H1 (cell line): ENCODE data around the gene ICE1. TPM values are rescaled to one million over a fixed set of nuclear protein-coding genes. Genes with fewer than 3 reads are reported as not detected.

Source experiments
- CTCF ChIA-PET: fragments of 300-600 bp; sonication (Branson Sonifier 250); formaldehyde crosslinking; loops from one replicate; lab custom pipeline; 2021; ENCODE audit not compliant: partially characterized antibody; lab: Charles Lee
- POLR2A ChIA-PET: fragments of 300-600 bp; sonication (Branson Sonifier 250); formaldehyde crosslinking; loops from one replicate; lab custom pipeline; 2021; ENCODE audit warnings: inconsistent platforms; ENCODE audit not compliant: partially characterized antibody; lab: Charles Lee
- DNase-seq, 2 experiments: peaks; one replicate each; pipeline versions ENCODE4 v3.0.0 to v3.0.0-alpha.2; 2010 to 2022; ENCODE audit warnings: low spot score in 2 of 2, low read depth in 1 of 2, mixed read lengths in 1 of 2
- FAIRE-seq: peaks from 2 replicates; lab custom pipeline; 2011; peaks lifted over from hg19 to GRCh38; lab: Jason Lieb, UNC
- H2AFZ ChIP-seq: 2 replicates; pipeline ENCODE4 v1.8.1; 2012; ENCODE audit warnings: low read length, inconsistent platforms
- H2AK5ac ChIP-seq: 2 replicates; pipeline ENCODE4 v1.6.1; 2013; ENCODE audit warnings: low read depth, low read length
- H2BK120ac ChIP-seq: replicated peaks from 2 replicates; pipeline ENCODE3; 2013; ENCODE audit warnings: low read depth, low read length, inconsistent platforms
- H2BK12ac ChIP-seq: 2 replicates; pipeline ENCODE4 v1.6.1; 2013; ENCODE audit warnings: low read depth, low read length
- H2BK15ac ChIP-seq: 2 replicates; pipeline ENCODE4 v1.6.1; 2013; ENCODE audit warnings: low read length
- H2BK20ac ChIP-seq: 2 replicates; pipeline ENCODE4 v1.6.1; 2013; ENCODE audit warnings: low read length
- H2BK5ac ChIP-seq: 2 replicates; pipeline ENCODE4 v1.6.1; 2013; ENCODE audit warnings: low read depth, low read length
- H3K14ac ChIP-seq: 2 replicates; pipeline ENCODE4 v1.6.1; 2013; ENCODE audit warnings: inconsistent platforms; ENCODE audit not compliant: insufficient read length
- H3K18ac ChIP-seq: 2 replicates; pipeline ENCODE4 v1.6.1; 2013; ENCODE audit warnings: low read length; ENCODE audit errors: extremely low read depth
- H3K23ac ChIP-seq: 2 replicates; pipeline ENCODE4 v1.6.1; 2013; ENCODE audit warnings: inconsistent platforms; ENCODE audit not compliant: insufficient read length
- H3K23me2 ChIP-seq: 2 replicates; pipeline ENCODE4 v1.6.1; 2013; ENCODE audit warnings: low read depth, low read length
- H3K27ac ChIP-seq: 2 replicates; pipeline ENCODE4 v1.6.1; 2011; ENCODE audit warnings: low read depth, low read length, inconsistent platforms
- H3K27me3 ChIP-seq, 4 experiments: replicated peaks in 1 of 4; 1 replicate in 1 of 4; 2 replicates in 3 of 4; pipeline versions ENCODE4 v1.6.1 to v1.8.1; 2011 to 2013; ENCODE audit warnings: low read length in 3 of 4, mild to moderate bottlenecking in 3 of 4, inconsistent platforms in 2 of 4, mixed read lengths in 2 of 4, moderate library complexity in 1 of 4; ENCODE audit not compliant: control insufficient read depth in 3 of 4, insufficient read depth in 3 of 4; ENCODE audit errors: extremely low read depth in 1 of 4
- H3K36me3 ChIP-seq, 4 experiments: 2 replicates each; pipeline versions ENCODE4 v1.6.1 to v1.8.1; 2011 to 2013; ENCODE audit warnings: mild to moderate bottlenecking in 4 of 4, low read length in 3 of 4, moderate library complexity in 2 of 4, control low read depth in 1 of 4, inconsistent platforms in 1 of 4; ENCODE audit not compliant: insufficient read depth in 4 of 4, control insufficient read depth in 2 of 4
- H3K4ac ChIP-seq: replicated peaks from 2 replicates; pipeline ENCODE3; 2013; ENCODE audit warnings: low read length, low read depth, mixed read lengths, inconsistent platforms; ENCODE audit not compliant: insufficient read length
- H3K4me1 ChIP-seq, 4 experiments: replicated peaks in 1 of 4; 1 replicate in 1 of 4; 2 replicates in 3 of 4; pipeline versions ENCODE4 v1.6.1 to v1.8.1; 2011 to 2013; ENCODE audit warnings: low read length in 3 of 4, inconsistent platforms in 2 of 4, mixed read lengths in 1 of 4; ENCODE audit not compliant: insufficient read depth in 4 of 4, control insufficient read depth in 3 of 4
- H3K4me2 ChIP-seq, 2 experiments: 2 replicates each; pipeline versions ENCODE4 v1.6.1 to v1.8.1; 2011 to 2013; ENCODE audit warnings: low read depth in 2 of 2, low read length in 2 of 2, control low read depth in 1 of 2, inconsistent platforms in 1 of 2, mild to moderate bottlenecking in 1 of 2; ENCODE audit not compliant: insufficient read depth in 1 of 2
- H3K4me3 ChIP-seq, 4 experiments: fragments of 200-600, 300-600 bp in 1 of 4; sonication (generic), shearing (Covaris generic), sonication (Bioruptor Twin) in 1 of 4; 2 replicates each; pipeline versions ENCODE4 v1.5.1 to v1.8.1; 2011 to 2016; ENCODE audit warnings: low read length in 4 of 4, low read depth in 3 of 4, control low read depth in 2 of 4, inconsistent platforms in 2 of 4, mild to moderate bottlenecking in 2 of 4, mixed read lengths in 1 of 4, moderate library complexity in 1 of 4; ENCODE audit not compliant: insufficient read depth in 2 of 4; ENCODE audit errors: extremely low read depth in 1 of 4
- H3K56ac ChIP-seq: replicated peaks from 2 replicates; pipeline ENCODE3; 2013; ENCODE audit warnings: low read depth, mild to moderate bottlenecking, mixed read lengths, low read length, inconsistent platforms; ENCODE audit not compliant: insufficient read length
- H3K79me1 ChIP-seq: 2 replicates; pipeline ENCODE4 v1.6.1; 2013; ENCODE audit warnings: low read depth, low read length, control low read depth
- H3K79me2 ChIP-seq, 2 experiments: 2 replicates each; pipeline versions ENCODE4 v1.6.1 to v1.8.1; 2012 to 2013; ENCODE audit warnings: low read length in 2 of 2, mild to moderate bottlenecking in 2 of 2, inconsistent platforms in 1 of 2; ENCODE audit not compliant: insufficient read depth in 2 of 2, control insufficient read depth in 1 of 2
- H3K9ac ChIP-seq, 4 experiments: replicated peaks in 1 of 4; 1 replicate in 1 of 4; 2 replicates in 3 of 4; pipeline versions ENCODE4 v1.6.1 to v1.8.1; 2011 to 2013; ENCODE audit warnings: low read depth in 3 of 4, low read length in 3 of 4, control low read depth in 2 of 4, mild to moderate bottlenecking in 2 of 4, moderate library complexity in 2 of 4, inconsistent platforms in 1 of 4; ENCODE audit errors: extremely low read depth in 1 of 4
- H3K9me3 ChIP-seq, 2 experiments: 2 replicates each; pipeline versions ENCODE4 v1.6.1 to v1.8.1; 2012 to 2013; ENCODE audit warnings: mild to moderate bottlenecking in 2 of 2, moderate library complexity in 2 of 2, control low read depth in 1 of 2, inconsistent platforms in 1 of 2, low read depth in 1 of 2, low read length in 1 of 2, mixed read lengths in 1 of 2; ENCODE audit not compliant: insufficient read depth in 2 of 2
- H4K20me1 ChIP-seq, 2 experiments: replicated peaks in 1 of 2; 2 replicates each; pipeline versions ENCODE3 to v1.8.1; 2011 to 2013; ENCODE audit warnings: inconsistent platforms in 2 of 2, low read length in 2 of 2, mild to moderate bottlenecking in 1 of 2; ENCODE audit not compliant: insufficient read depth in 2 of 2, control insufficient read depth in 1 of 2
- H4K5ac ChIP-seq: 2 replicates; pipeline ENCODE4 v1.6.1; 2013; ENCODE audit warnings: low read length, low read depth, mixed read lengths, inconsistent platforms; ENCODE audit not compliant: insufficient read length
- H4K8ac ChIP-seq: 2 replicates; pipeline ENCODE4 v1.8.0; 2013; ENCODE audit warnings: mild to moderate bottlenecking, moderate library complexity, low read length, inconsistent platforms; ENCODE audit not compliant: insufficient read depth; ENCODE audit errors: extremely low read depth
- H4K91ac ChIP-seq: replicated peaks from 2 replicates; pipeline ENCODE3; 2013; ENCODE audit warnings: low read length, mixed read lengths, inconsistent platforms; ENCODE audit not compliant: insufficient read length
- CTCF ChIP-seq, 3 experiments: IDR thresholded peaks; 1 replicate in 2 of 3; 2 replicates in 1 of 3; pipeline versions ENCODE4 v1.5.1 to v1.6.1; 2011; ENCODE audit warnings: low read length in 3 of 3, mild to moderate bottlenecking in 3 of 3, inconsistent platforms in 2 of 3, low read depth in 1 of 3, moderate library complexity in 1 of 3; ENCODE audit not compliant: insufficient read depth in 1 of 3; ENCODE audit errors: control extremely low read depth in 1 of 3
- MAX ChIP-seq: IDR thresholded peaks from 2 replicates; pipeline ENCODE4 v1.6.1; 2012; ENCODE audit warnings: inconsistent platforms
- SIX5 ChIP-seq: IDR thresholded peaks from 2 replicates; pipeline ENCODE4 v1.6.1; 2011; ENCODE audit warnings: mild to moderate bottlenecking, low read depth, low read length
- WGBS, 2 experiments: shearing (Covaris generic) in 1 of 2; methylation state at CpG; one replicate each; pipeline versions ENCODE4 v1.1.6 to v1.1.7; 2013 to 2015; ENCODE audit warnings: low lambda C conversion rate in 2 of 2, mixed read lengths in 2 of 2, inconsistent platforms in 1 of 2, low coverage in 1 of 2, missing lambda C conversion rate in 1 of 2; ENCODE audit not compliant: insufficient replicate concordance in 2 of 2, insufficient coverage in 1 of 2, insufficient read length in 1 of 2; ENCODE audit errors: extremely low coverage in 1 of 2, missing lambda C conversion rate in 1 of 2; 5-methylcytosine and 5-hydroxymethylcytosine counted together
- polyA plus RNA-seq, 7 experiments: library from polyadenylated mRNA; depleted of rRNA in 3 of 7; stranded (reverse) in 5 of 7; unstranded in 2 of 7; fragments of >200 nt in 5 of 7; fragments of 200-250 nt in 2 of 7; gene quantifications; 1 replicate in 5 of 7; 2 replicates in 1 of 7; 4 replicates in 1 of 7; pipeline versions ENCODE4 v1.2.1 to v1.2.3, GENCODE V29; 2011 to 2013; ENCODE audit warnings: missing spikeins in 2 of 7, mixed read lengths in 2 of 7
- total RNA-seq: library from RNA; stranded (reverse); fragmentation: NEBNext Ultra II Directional; extraction: Animal tissue kit (Norgen Biotek cat#: 25700); gene quantifications from 2 replicates; pipeline ENCODE4 v1.2.1, GENCODE V29; 2021

Gene ICE1
- total and polyA plus RNA-seq, 2 of the 8 experiments (the other 6 are each of a cell fraction or from before 2014, with no cell fraction given): 11.8 to 53.9 TPM

- H3K79me1 ChIP-seq: peaks cover 7% of the 10 kb centered on the region; the same call in 1 of the 2 replicates
- peaks cover 9 to 10% of the 10 kb centered on the region in 2 experiments for H4K20me1 ChIP-seq
- TF ChIP-seq MAX (no peak), SIX5 (no peak), CTCF (IDR thresholded peaks at IDR 0.05; ENCODE audit: control extremely low read depth in 1 of 3, insufficient read depth in 1 of 3, low read depth in 1 of 3, low read length in 3 of 3) (no peak)
- no peak overlapping the region for H3K4me3 ChIP-seq
- no peak overlapping the region for H2BK12ac ChIP-seq
- ChIA-PET POLR2A (interaction anchor here (2.0 kb wide), 1 partner anchor 280 kb away, joined by 7 read pairs; the partner anchor contains the start of gene ADAMTS16), CTCF (interaction anchor here (0.5 to 7.2 kb wide), 17 partner anchors 12 to 553 kb away, joined by 3 to 119 read pairs (median 15); partner anchors contain the start of gene ADAMTS16)
- no peak overlapping the region; a peak in 1 of 4 replicates for H3K4me2 ChIP-seq
- H2BK20ac ChIP-seq: no peak overlapping the region
- H2BK5ac ChIP-seq: no peak overlapping the region
- peaks cover 16% of the 10 kb centered on the region for H3K23me2 ChIP-seq
- H3K14ac ChIP-seq: no peak overlapping the region
- H3K27me3 ChIP-seq: no peaks in the 10 kb centered on the region
- no peaks in the 10 kb centered on the region for H3K36me3 ChIP-seq
- no peak overlapping the region for H2AFZ ChIP-seq
- no peak overlapping the region for H3K18ac ChIP-seq
- no peak overlapping the region for H3K23ac ChIP-seq
- 84% methylated on average over 3 of the region's 3 CpGs; no CpG with 5 or more reads in 1 of the 2 experiments for WGBS, 2 experiments
- no peak overlapping the region for H4K5ac ChIP-seq
- no peak for FAIRE-seq
- H3K79me2 ChIP-seq: peaks cover 25 to 27% of the 10 kb centered on the region in 2 experiments
- no peak overlapping the region for H2BK120ac ChIP-seq
- H3K9ac ChIP-seq: no peak overlapping the region
- H3K4me1 ChIP-seq: peaks cover 5 to 15% (median 10%) of the 10 kb centered on the region in 4 experiments
- no peak overlapping the region for H4K8ac ChIP-seq
- DNase-seq: no peak
- H2AK5ac ChIP-seq: no peak overlapping the region
- H3K56ac ChIP-seq: no peak overlapping the region
- no peak overlapping the region for H3K27ac ChIP-seq
- no peak overlapping the region for H2BK15ac ChIP-seq
- no peak overlapping the region for H4K91ac ChIP-seq
- no peaks in the 10 kb centered on the region for H3K9me3 ChIP-seq
- no peak overlapping the region for H3K4ac ChIP-seq
Measured at GRCh38 chr5:5420251-5420650, 2.2 kb upstream of the ICE1 start.
